ENCODE results near the gene CDCA8. TPM values are rescaled to one million over a fixed set of nuclear protein-coding genes. Genes with fewer than 3 reads are reported as not detected.

Gene CDCA8
- total RNA-seq, 1 experiment from 2014 or later: 48.5 TPM

DNA sequence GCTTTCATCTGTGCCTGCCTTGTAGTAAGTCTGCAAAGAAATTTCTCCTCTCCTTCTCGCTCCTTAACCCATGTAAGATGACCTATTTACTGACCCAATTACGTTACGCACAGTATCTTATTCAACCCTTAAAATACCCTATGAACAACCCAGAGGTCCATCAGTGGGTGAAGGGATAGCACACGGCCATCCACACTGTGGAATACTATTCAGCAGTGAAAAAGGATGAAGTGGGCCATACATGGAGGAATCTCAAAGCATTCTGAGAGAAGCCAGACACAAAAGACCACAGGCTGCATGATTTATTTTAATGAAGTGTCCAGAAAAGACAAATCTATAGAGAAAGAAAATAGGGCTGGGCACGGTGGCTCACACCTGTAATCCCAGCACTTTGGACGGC is 33.8 kb upstream of the CDCA8 start:
- Mint-ChIP-seq H3K4me3 (no peak overlapping the region; a peak in 1 of 5 replicates), H3K9me3 (no peaks in the 10 kb centered on the region; a peak in 2 of 5 replicates), H3K4me1 (peaks cover 13 to 42% of the 10 kb centered on the region in 2 experiments), H3K36me3 (ENCODE audit: insufficient read depth in 1 of 3, low read depth in 3 of 3) (no peaks in the 10 kb centered on the region), H3K27me3 (ENCODE audit: low read depth) (peaks cover 46% of the 10 kb centered on the region), H3K27ac (no peak overlapping the region)
- H3K9ac ChIP-seq (ENCODE audit: extremely low read depth, insufficient read length, low read length): no peak overlapping the region
- WGBS (ENCODE audit: extremely low coverage, insufficient read length, low lambda C conversion rate): no CpG with 5 or more reads among the region's 6 CpGs
- no peak for TF ChIP-seq CTCF (conservative IDR thresholded peaks at IDR 0.05)
- H3K23me2 ChIP-seq (ENCODE audit: insufficient read length, low read depth, low read length, poor library complexity, severe bottlenecking): peaks cover 3% of the 10 kb centered on the region
- no peak overlapping the region for H2BK20ac ChIP-seq (ENCODE audit: low read depth, low read length, poor library complexity, severe bottlenecking)
- no peaks in the 10 kb centered on the region for H3K79me2 ChIP-seq (ENCODE audit: insufficient read depth, low read length)
- no peak overlapping the region for H3K56ac ChIP-seq (ENCODE audit: insufficient read length, low read depth, low read length)
- H2AFZ ChIP-seq (ENCODE audit: low read length): no peak overlapping the region
- no peak overlapping the region for H2BK12ac ChIP-seq (ENCODE audit: insufficient read length, low read depth, low read length)
- no peak overlapping the region for H3K4me2 ChIP-seq (ENCODE audit: insufficient read depth, insufficient read length, low read length)
- no peak overlapping the region for H4K5ac ChIP-seq (ENCODE audit: insufficient read length, low read depth, low read length)
- DNase-seq: no peak
- no peak overlapping the region for H3K14ac ChIP-seq (ENCODE audit: insufficient read depth, low read length)
- no peak overlapping the region for H3K27ac ChIP-seq (ENCODE audit: insufficient read length, low read depth, low read length)
- H3T11ph ChIP-seq (ENCODE audit: low read length): no peak overlapping the region
- H2BK15ac ChIP-seq (ENCODE audit: low read depth, low read length): no peak overlapping the region
- no peaks in the 10 kb centered on the region for H3K4me1 ChIP-seq (ENCODE audit: insufficient read depth, low read length)
- H2BK120ac ChIP-seq (ENCODE audit: low read depth, low read length, poor library complexity, severe bottlenecking): no peak overlapping the region
- no peaks in the 10 kb centered on the region for H3K9me3 ChIP-seq (ENCODE audit: control insufficient read depth, low read depth, low read length)
- no peaks in the 10 kb centered on the region for H4K20me1 ChIP-seq (ENCODE audit: control insufficient read depth, insufficient read depth, insufficient read length)
- H3K27me3 ChIP-seq (ENCODE audit: insufficient read depth, low read length): no peaks in the 10 kb centered on the region; the same call in 1 of the 2 replicates
- no peak overlapping the region for H4K8ac ChIP-seq (replicated peaks; ENCODE audit: insufficient read length, low read depth, low read length)
- no peak overlapping the region for H2BK5ac ChIP-seq (ENCODE audit: insufficient read length, low read length)
- H2AK5ac ChIP-seq (ENCODE audit: insufficient read length, low read length): no peak overlapping the region
- no peak overlapping the region for H4K91ac ChIP-seq (ENCODE audit: insufficient read length, low read depth, low read length)
- H3K18ac ChIP-seq (ENCODE audit: insufficient read length, low read depth, low read length): no peak overlapping the region
- no peak overlapping the region for H3K23ac ChIP-seq (ENCODE audit: insufficient read length, low read depth, low read length)
- no peak overlapping the region for H3K4ac ChIP-seq (ENCODE audit: low read depth, low read length)
- no peaks in the 10 kb centered on the region for H3K79me1 ChIP-seq (ENCODE audit: insufficient read depth, low read depth, low read length, poor library complexity, severe bottlenecking)
